ENCODE data around the gene ZDHHC12. TPM values are rescaled to one million over a fixed set of nuclear protein-coding genes. Genes with fewer than 3 reads are reported as not detected.

ZDHHC12 gene
- total RNA-seq, 1 experiment from 2014 or later: 35.2 TPM

- Histone ChIP-seq H3K9me3 (ENCODE audit: low read depth, low read length, poor library complexity, severe bottlenecking) (no peaks in the 10 kb centered on the region), H3K4me1 (ENCODE audit: insufficient read depth, low read length, poor library complexity, severe bottlenecking) (no peaks in the 10 kb centered on the region), H3K36me3 (ENCODE audit: insufficient read depth, low read length, poor library complexity, severe bottlenecking) (no peaks in the 10 kb centered on the region), H3K4me3 (ENCODE audit: low read depth, low read length, poor library complexity, severe bottlenecking) (no peak overlapping the region), H3K27ac (ENCODE audit: low read depth, low read length, poor library complexity, severe bottlenecking) (no peak overlapping the region), H3K27me3 (replicated peaks; ENCODE audit: insufficient read depth, low read depth, low read length, poor library complexity) (no peaks in the 10 kb centered on the region)
- ChIA-PET CTCF (no interaction called here), POLR2A (ENCODE audit: low non-redundant PET) (no interaction called here)
- TF ChIP-seq CTCF (conservative IDR thresholded peaks at IDR 0.05; ENCODE audit: low read depth, low read length) (no peak), EZH2 (IDR thresholded peaks at IDR 0.05; ENCODE audit: borderline replicate concordance, low read depth, low read length, poor library complexity, severe bottlenecking) (no peak)
- no peak for DNase-seq (ENCODE audit: low spot score)
- intact Hi-C loops (cut with micrococcal nuclease; ENCODE audit: unreplicated experiment): no loop called here
- BruUV-seq (replicated peaks): no TSS peak
Observed at GRCh38 chr9:128750926-128751595, 27.1 kb upstream of the ZDHHC12 start.

DNA sequence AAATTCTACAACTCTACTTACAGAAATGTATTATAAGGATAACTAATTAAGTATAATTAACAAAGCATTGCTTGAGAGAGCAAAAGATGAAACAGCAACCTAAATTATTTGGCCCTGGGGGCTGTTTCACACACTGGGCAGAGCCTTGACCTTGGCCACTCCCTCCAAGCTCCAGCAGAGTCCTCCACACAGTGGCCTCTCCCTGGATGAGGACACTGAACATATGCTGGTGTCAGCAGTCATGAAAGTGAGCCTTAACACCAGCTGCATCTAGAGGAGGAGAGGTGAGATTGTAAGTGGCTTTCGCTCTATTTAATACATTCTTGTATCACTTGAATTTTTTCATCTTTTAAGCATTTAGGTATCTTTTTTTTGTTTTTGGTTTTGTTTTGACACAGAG lies 23.3 kb upstream of the ZDHHC12 start:
- Histone ChIP-seq H3K27me3 (replicated peaks; ENCODE audit: insufficient read depth, low read depth, low read length, poor library complexity) (no peaks in the 10 kb centered on the region), H3K9me3 (ENCODE audit: low read depth, low read length, poor library complexity, severe bottlenecking) (no peaks in the 10 kb centered on the region), H3K27ac (ENCODE audit: low read depth, low read length, poor library complexity, severe bottlenecking) (no peak overlapping the region), H3K4me3 (ENCODE audit: low read depth, low read length, poor library complexity, severe bottlenecking) (no peak overlapping the region), H3K4me1 (ENCODE audit: insufficient read depth, low read length, poor library complexity, severe bottlenecking) (no peaks in the 10 kb centered on the region), H3K36me3 (ENCODE audit: insufficient read depth, low read length, poor library complexity, severe bottlenecking) (no peaks in the 10 kb centered on the region)
- no peak for TF ChIP-seq EZH2 (IDR thresholded peaks at IDR 0.05; ENCODE audit: borderline replicate concordance, low read depth, low read length, poor library complexity, severe bottlenecking)
- TF ChIP-seq CTCF (conservative IDR thresholded peaks at IDR 0.05; ENCODE audit: low read depth, low read length): no peak
- intact Hi-C loops (cut with micrococcal nuclease; ENCODE audit: unreplicated experiment): no loop called here
- POLR2A ChIA-PET (ENCODE audit: low non-redundant PET): no interaction called here
- DNase-seq (ENCODE audit: low spot score): no peak
- CTCF ChIA-PET: no interaction called here
- no TSS peak for BruUV-seq (replicated peaks)

DNA sequence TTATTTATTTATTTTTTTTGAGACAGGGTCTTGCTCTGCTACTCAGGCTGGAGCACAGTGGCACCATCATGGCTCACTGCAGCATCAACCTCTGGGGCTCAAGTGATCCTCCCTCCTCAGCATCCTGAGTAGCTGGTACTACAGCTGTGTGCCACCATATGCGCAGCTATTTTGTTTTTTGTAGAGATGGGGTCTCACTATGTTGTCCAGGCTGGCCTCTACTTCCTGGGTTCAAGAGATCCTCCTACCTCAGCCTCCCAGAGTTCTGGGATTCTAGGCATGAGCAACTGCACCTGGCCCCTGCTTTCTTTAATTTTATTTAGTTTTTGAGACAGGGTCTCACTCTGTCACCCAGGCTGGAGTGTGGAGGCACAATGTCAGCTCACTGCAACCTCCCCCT lies 19.5 kb upstream of the ZDHHC12 start:
- ChIA-PET POLR2A (ENCODE audit: low non-redundant PET) (no interaction called here), CTCF (no interaction called here)
- intact Hi-C loops (cut with micrococcal nuclease; ENCODE audit: unreplicated experiment): no loop called here

More for the DNA sequence above, 19.5 kb upstream of the ZDHHC12 start:
- DNase-seq (ENCODE audit: low spot score): no peak
- no peak overlapping the region for H3K27ac ChIP-seq (ENCODE audit: low read depth, low read length, poor library complexity, severe bottlenecking)
- H3K36me3 ChIP-seq (ENCODE audit: insufficient read depth, low read length, poor library complexity, severe bottlenecking): no peaks in the 10 kb centered on the region
- TF ChIP-seq EZH2 (IDR thresholded peaks at IDR 0.05; ENCODE audit: borderline replicate concordance, low read depth, low read length, poor library complexity, severe bottlenecking) (no peak), CTCF (conservative IDR thresholded peaks at IDR 0.05; ENCODE audit: low read depth, low read length) (no peak)
- H3K4me3 ChIP-seq (ENCODE audit: low read depth, low read length, poor library complexity, severe bottlenecking): no peak overlapping the region
- H3K9me3 ChIP-seq (ENCODE audit: low read depth, low read length, poor library complexity, severe bottlenecking): no peaks in the 10 kb centered on the region
- H3K4me1 ChIP-seq (ENCODE audit: insufficient read depth, low read length, poor library complexity, severe bottlenecking): no peaks in the 10 kb centered on the region
- no peaks in the 10 kb centered on the region for H3K27me3 ChIP-seq (replicated peaks; ENCODE audit: insufficient read depth, low read depth, low read length, poor library complexity)
- BruUV-seq (replicated peaks): no TSS peak

Measured in A673 (cell line).